ENCODE measurements around the gene CAMK2N1. TPM values are rescaled to one million over a fixed set of nuclear protein-coding genes. Genes with fewer than 3 reads are reported as not detected.

Gene CAMK2N1
- total and polyA plus RNA-seq, 8 donors, result 3.4 to 40.7 (median 6.6) TPM

DNA sequence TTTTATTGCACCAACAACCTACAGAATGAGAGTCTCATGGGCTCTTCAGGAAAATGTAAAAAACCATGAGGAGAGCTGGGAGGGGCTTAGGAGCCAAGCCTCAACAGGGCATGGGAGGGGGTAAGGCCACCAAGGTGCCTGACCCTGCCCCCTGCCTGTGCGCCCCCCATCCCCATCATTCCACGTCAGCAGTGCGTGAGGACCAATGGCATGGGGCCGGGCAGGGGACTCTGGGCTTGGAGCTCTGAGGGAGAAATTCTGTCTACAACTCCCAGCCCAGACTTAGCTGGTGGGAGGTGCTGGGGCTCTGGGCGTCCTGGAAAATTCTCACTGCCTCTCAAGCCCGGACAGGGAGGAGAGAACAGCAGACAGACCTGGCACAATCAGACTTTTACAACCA, 5.2 kb upstream of the CAMK2N1 start:
- intact Hi-C loops (cut with DNase I), result loop anchor here in 2 of 3 donors (5.0 to 10.0 kb wide), 2 partner anchors 279 to 566 kb away; partner anchors contain the start of gene PLA2G2E (in 1 of the 2)
- Histone ChIP-seq H3K4me3 (no peak overlapping the region), H3K4me1 (peaks cover 0 to 7% (median 0%) of the 10 kb centered on the region in 3 donors), H3K27me3 (peaks cover 0 to 10% (median 2%) of the 10 kb centered on the region in 4 donors), H3K36me3 (no peaks in the 10 kb centered on the region), H3K9me3 (no peaks in the 10 kb centered on the region), H3K27ac (no peak overlapping the region)
- ATAC-seq (no peak), FAIRE-seq (no peak), DNase-seq (no peak)
- TF ChIP-seq, protein P1, sequence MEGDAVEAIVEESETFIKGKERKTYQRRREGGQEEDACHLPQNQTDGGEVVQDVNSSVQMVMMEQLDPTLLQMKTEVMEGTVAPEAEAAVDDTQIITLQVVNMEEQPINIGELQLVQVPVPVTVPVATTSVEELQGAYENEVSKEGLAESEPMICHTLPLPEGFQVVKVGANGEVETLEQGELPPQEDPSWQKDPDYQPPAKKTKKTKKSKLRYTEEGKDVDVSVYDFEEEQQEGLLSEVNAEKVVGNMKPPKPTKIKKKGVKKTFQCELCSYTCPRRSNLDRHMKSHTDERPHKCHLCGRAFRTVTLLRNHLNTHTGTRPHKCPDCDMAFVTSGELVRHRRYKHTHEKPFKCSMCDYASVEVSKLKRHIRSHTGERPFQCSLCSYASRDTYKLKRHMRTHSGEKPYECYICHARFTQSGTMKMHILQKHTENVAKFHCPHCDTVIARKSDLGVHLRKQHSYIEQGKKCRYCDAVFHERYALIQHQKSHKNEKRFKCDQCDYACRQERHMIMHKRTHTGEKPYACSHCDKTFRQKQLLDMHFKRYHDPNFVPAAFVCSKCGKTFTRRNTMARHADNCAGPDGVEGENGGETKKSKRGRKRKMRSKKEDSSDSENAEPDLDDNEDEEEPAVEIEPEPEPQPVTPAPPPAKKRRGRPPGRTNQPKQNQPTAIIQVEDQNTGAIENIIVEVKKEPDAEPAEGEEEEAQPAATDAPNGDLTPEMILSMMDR (IDR thresholded peaks at IDR 0.05), result no peak
- 32 to 56% methylated on average over 6 of the region's 6 CpGs for WGBS, 2 donors

DNA sequence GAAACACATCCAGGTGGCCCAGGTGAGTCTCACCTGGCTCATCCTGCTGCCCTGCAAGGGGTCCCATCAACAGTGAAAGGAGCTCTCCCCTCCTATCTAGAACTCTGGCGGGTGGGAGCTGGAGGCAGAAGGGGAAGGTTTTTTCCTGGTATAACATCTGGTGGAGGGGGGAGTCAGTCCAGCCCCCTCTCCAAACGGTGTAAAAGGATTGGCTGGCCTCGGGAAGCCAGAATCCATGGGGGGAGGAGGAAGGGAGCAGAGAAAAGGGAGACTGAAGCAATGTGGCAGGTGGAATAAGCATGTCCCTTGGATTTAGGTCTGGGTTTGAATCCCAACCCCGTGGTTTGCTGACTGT, 1.2 kb upstream of the CAMK2N1 start:
- Histone ChIP-seq H3K36me3 (no peaks in the 10 kb centered on the region), H3K9me3 (no peaks in the 10 kb centered on the region), H3K27ac (peak overlapping the region in 1 of 4 donors; percentile 55), H3K27me3 (peaks cover 0 to 17% (median 2%) of the 10 kb centered on the region in 4 donors), H3K4me1 (peaks cover 0 to 11% (median 0%) of the 10 kb centered on the region in 3 donors), H3K4me3 (no peak overlapping the region)
- WGBS, 2 donors, result 19 to 21% methylated on average over 4 of the region's 4 CpGs
- TF ChIP-seq, protein P1 (IDR thresholded peaks at IDR 0.05), result no peak
- intact Hi-C loops (cut with DNase I), result loop anchor here in 1 of 3 donors (5.0 kb wide), 1 partner anchor 110 kb away; no protein-coding TSS in a partner anchor
- ATAC-seq, result no peak
- FAIRE-seq, result no peak
- no peak for DNase-seq

DNA sequence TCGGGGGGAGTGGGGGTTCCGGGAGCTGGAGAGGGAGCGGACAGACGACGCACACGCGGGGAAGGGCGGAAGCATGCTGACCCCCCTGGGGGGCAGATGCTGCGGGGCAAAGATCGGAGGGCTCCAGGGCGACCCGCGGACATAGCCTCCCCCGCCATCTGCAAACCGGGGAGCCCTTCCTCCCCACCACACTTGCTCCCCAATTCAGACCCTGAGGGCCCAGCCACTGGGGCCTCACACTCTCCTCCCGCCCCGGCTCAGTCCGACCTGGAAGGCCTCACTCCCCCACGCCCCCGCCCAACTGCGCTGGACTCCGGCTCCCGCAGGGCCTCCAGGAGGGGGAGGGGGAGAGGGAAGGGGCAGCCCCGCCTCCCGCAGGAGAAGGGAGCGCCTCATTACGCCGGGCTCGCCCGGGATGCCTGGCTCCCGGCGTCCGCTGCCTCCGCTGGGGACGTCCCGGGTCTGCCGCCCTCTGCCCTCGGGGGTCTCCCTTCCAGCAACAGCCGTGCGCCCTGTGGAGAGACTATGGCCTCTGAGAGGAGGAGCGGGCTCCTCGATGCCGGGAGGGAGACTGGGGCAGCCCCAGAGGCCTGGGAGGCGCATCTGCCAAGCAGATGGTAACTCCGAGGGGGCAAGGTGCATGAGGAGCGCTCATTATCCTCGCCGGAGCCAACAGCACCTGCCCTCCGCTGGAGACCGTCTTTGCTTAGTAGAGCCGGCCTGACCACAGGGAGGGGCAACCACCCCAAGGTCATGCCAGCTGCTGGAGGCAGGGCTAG, 636 bp upstream of the CAMK2N1 start:
- Histone ChIP-seq H3K27me3 (peaks cover 0 to 17% (median 2%) of the 10 kb centered on the region in 4 donors), H3K36me3 (no peaks in the 10 kb centered on the region), H3K4me1 (peaks cover 0 to 11% (median 0%) of the 10 kb centered on the region in 3 donors), H3K27ac (peak overlapping the region; percentile 23 to 55 (median 43)), H3K9me3 (no peaks in the 10 kb centered on the region), H3K4me3 (peak overlapping the region; percentile 20 to 53 (median 32))
- 3 to 6% methylated on average over 35 to 51 of the region's 51 CpGs for WGBS, 2 donors
- TF ChIP-seq, protein P1 (IDR thresholded peaks at IDR 0.05), result no peak
- ATAC-seq (peak; percentile 67 to 83 (median 80)), DNase-seq (peak; percentile 48 to 84 (median 62)), FAIRE-seq (no peak)
- intact Hi-C loops (cut with DNase I), result loop anchor here in 1 of 3 donors (5.0 kb wide), 1 partner anchor 109 kb away; no protein-coding TSS in a partner anchor

DNA sequence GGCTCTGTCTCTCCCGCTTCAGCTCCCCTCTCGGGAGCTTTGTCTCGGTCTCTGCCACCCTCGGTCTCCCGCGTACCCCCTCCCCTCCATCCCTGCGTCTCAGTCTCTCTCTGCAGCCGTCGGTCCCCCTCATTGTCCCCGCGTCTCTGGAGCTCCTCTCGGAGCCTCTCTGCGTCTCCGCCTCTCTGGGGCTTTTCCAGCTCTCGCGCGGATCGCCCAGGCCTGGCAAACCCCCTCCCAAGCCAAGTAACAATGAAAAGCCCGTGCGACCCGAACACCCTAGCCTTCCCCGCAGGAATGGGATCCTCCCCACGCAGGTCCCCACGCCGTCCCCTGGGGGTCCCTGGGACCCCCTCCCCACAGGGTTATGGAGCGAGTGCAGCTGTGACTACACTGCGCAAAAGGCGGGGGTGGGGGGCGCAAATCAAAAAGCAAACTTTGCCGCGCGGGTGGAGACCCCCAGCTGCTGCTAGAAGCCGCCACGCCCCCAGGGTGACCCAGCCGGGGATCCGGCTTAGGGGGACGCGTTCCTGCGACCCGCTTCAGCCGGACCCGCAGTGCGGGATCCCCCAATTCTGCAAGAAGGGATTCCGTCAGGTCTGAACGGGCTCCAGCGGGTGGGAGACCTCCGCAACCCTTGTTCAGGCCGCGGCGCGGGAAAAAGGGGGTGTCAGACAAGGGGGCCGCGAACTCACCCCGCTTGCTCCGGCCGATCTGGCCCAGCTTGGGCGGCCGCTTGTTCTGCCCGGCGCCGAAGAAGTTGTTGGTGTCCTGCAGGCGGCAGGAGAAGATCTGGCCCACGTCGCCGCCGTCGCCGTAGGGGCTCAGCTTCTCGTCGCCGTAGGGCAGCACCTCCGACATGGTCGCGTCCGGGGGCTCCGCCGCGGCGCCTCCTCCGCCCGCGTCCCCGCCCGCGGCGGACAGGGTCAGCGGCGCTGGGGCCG, 1.2 kb downstream of the CAMK2N1 start:
- Histone ChIP-seq H3K9me3 (no peaks in the 10 kb centered on the region), H3K27ac (peak overlapping the region in 1 of 4 donors; percentile 8), H3K27me3 (peaks cover 0 to 17% (median 2%) of the 10 kb centered on the region in 4 donors), H3K4me3 (peak overlapping the region in 3 of 4 donors; percentile 9 to 41 (median 40)), H3K4me1 (peaks cover 0 to 11% (median 0%) of the 10 kb centered on the region in 3 donors), H3K36me3 (no peaks in the 10 kb centered on the region)
- TF ChIP-seq, protein P1 (IDR thresholded peaks at IDR 0.05), result no peak
- FAIRE-seq, result no peak
- no peak for ATAC-seq
- intact Hi-C loops (cut with DNase I), result loop anchor here in 1 of 3 donors (5.0 kb wide), 1 partner anchor 107 kb away; no protein-coding TSS in a partner anchor
- peak in 1 of 6 donors; percentile 75 for DNase-seq
- 2% methylated on average over 71 to 89 of the region's 89 CpGs for WGBS, 2 donors

Data from pancreas (tissue), 10 donors.